Loucy (cell line): ENCODE results near the gene PRXL2A.

Experiments
- H2AFZ ChIP-seq: fragments of 200-600 bp; sonication (generic); 2 replicates; pipeline ENCODE4 v1.6.0; 2016; ENCODE audit warnings: antibody characterized with exemption, mild to moderate bottlenecking, low read length, moderate library complexity
- H3F3A ChIP-seq: fragments of 200-600 bp; 2 replicates; pipeline ENCODE4 v1.6.0; 2016; ENCODE audit warnings: antibody characterized with exemption, low read depth, mild to moderate bottlenecking
- H3K27me3 ChIP-seq: fragments of 200-600 bp; sonication (generic); 2 replicates; pipeline ENCODE4 v1.6.1; 2014; ENCODE audit warnings: low read length, mild to moderate bottlenecking; ENCODE audit not compliant: insufficient read depth, poor library complexity, severe bottlenecking
- H3K36me3 ChIP-seq: fragments of 200-600 bp; sonication (generic); 2 replicates; pipeline ENCODE4 v1.6.1; 2016; ENCODE audit warnings: low read length; ENCODE audit not compliant: insufficient read depth
- H3K4me1 ChIP-seq: fragments of 200-600 bp; sonication (generic); 2 replicates; pipeline ENCODE4 v1.5.1; 2014; ENCODE audit warnings: low read length, mild to moderate bottlenecking; ENCODE audit not compliant: insufficient read depth, poor library complexity, severe bottlenecking
- H3K4me2 ChIP-seq: fragments of 200-600 bp; sonication (generic); 2 replicates; pipeline ENCODE4 v1.6.0; 2014; ENCODE audit warnings: antibody characterized with exemption, low read length, low read depth, mild to moderate bottlenecking; ENCODE audit not compliant: poor library complexity, severe bottlenecking
- H3K4me3 ChIP-seq: fragments of 200-600 bp; sonication (generic); 2 replicates; pipeline ENCODE4 v1.5.1; 2014; ENCODE audit warnings: low read length, mild to moderate bottlenecking, mixed read lengths; ENCODE audit not compliant: poor library complexity, severe bottlenecking
- H3K79me2 ChIP-seq: fragments of 200-600 bp; sonication (generic); 2 replicates; pipeline ENCODE4 v1.6.1; 2014; ENCODE audit warnings: low read length; ENCODE audit not compliant: insufficient read depth
- H3K9ac ChIP-seq: fragments of 200-600 bp; sonication (generic); 2 replicates; pipeline ENCODE4 v1.6.0; 2014; ENCODE audit warnings: mild to moderate bottlenecking, low read depth, low read length, moderate library complexity; ENCODE audit not compliant: poor library complexity, severe bottlenecking
- H3K9me2 ChIP-seq: fragments of 200-600 bp; sonication (generic); replicated peaks from 2 replicates; pipeline ENCODE4 v1.6.1; 2016; ENCODE audit warnings: low read depth, low read length, mixed read lengths
- H3K9me3 ChIP-seq: fragments of 200-600 bp; sonication (generic); 2 replicates; pipeline ENCODE4 v1.6.1; 2014; ENCODE audit warnings: mild to moderate bottlenecking, antibody characterized with exemption, low read length, low read depth; ENCODE audit not compliant: insufficient read depth
- H4K20me1 ChIP-seq: fragments of 200-600 bp; sonication (generic); 2 replicates; pipeline ENCODE4 v1.6.0; 2014; ENCODE audit warnings: antibody characterized with exemption, low read length, mild to moderate bottlenecking; ENCODE audit not compliant: insufficient read depth, poor library complexity, severe bottlenecking
- EZH2phosphoT487 ChIP-seq: fragments of 200-600 bp; IDR thresholded peaks from 2 replicates; pipeline ENCODE4 v1.6.1; 2018; ENCODE audit warnings: antibody characterized with exemption, mild to moderate bottlenecking, moderate library complexity, borderline replicate concordance
- TF ChIP-seq, protein P1 (sequence below): fragments of 200-600 bp; sonication (generic); conservative IDR thresholded peaks from 2 replicates; pipeline ENCODE4 v1.5.1; 2014; ENCODE audit warnings: mild to moderate bottlenecking, antibody characterized with exemption, low read length

Gene PRXL2A

DNA sequence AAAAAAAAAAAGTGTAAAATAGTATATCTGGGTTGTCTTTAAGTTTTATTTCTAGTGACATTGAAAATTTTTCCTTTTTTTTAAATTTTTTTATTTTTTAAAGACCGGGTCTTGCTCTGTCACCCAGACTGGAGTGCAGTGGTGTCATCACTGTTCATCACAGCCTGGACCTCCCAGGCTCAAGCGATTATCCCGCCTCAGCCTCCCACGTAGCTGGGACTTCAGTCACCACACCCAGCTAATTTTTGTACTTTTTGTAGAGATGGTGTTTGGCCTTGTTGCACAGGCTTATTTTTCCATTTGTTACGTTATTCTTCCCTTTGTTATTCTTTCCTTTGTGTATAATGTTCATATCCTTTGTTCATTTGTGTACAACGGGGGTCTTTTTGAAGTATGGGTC lies 75.9 kb downstream of the PRXL2A start:
- Histone ChIP-seq H3K79me2 (peaks cover 75% of the 10 kb centered on the region), H4K20me1 (peaks cover 8% of the 10 kb centered on the region), H3K4me1 (peaks cover 25% of the 10 kb centered on the region), H3K27me3 (no peaks in the 10 kb centered on the region), H3K9me3 (no peaks in the 10 kb centered on the region), H3K9ac (no peak overlapping the region), H3K36me3 (peaks cover 8% of the 10 kb centered on the region; the same call in 1 of the 2 replicates), H3K9me2 (no peaks in the 10 kb centered on the region), H3F3A (no peaks in the 10 kb centered on the region), H2AFZ (no peak overlapping the region), H3K4me2 (no peak overlapping the region), H3K4me3 (no peak overlapping the region)
- TF ChIP-seq, protein P1, sequence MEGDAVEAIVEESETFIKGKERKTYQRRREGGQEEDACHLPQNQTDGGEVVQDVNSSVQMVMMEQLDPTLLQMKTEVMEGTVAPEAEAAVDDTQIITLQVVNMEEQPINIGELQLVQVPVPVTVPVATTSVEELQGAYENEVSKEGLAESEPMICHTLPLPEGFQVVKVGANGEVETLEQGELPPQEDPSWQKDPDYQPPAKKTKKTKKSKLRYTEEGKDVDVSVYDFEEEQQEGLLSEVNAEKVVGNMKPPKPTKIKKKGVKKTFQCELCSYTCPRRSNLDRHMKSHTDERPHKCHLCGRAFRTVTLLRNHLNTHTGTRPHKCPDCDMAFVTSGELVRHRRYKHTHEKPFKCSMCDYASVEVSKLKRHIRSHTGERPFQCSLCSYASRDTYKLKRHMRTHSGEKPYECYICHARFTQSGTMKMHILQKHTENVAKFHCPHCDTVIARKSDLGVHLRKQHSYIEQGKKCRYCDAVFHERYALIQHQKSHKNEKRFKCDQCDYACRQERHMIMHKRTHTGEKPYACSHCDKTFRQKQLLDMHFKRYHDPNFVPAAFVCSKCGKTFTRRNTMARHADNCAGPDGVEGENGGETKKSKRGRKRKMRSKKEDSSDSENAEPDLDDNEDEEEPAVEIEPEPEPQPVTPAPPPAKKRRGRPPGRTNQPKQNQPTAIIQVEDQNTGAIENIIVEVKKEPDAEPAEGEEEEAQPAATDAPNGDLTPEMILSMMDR = no peak
- no peak for TF ChIP-seq EZH2phosphoT487

DNA sequence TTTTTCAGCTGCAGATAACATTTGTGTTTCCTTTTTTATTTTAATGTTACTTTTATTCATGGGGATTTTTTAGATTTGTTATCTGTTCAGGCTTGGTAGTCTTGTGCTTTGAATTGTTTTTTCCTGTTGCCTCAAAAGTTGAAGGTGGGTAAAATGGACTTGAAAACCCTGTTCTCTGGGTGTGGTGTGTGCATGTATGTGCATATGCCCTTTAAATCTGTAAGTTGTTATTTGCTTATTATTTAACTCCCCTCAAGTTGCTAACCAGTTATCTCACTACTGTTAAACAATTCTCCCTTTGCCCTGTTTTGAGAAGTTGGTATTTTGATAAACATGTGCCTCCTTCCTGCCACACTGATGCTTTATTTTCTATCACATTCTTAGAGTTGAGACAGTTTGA lies 76.3 kb downstream of the PRXL2A start:
- H3K27me3 ChIP-seq = no peaks in the 10 kb centered on the region
- no peaks in the 10 kb centered on the region for H3F3A ChIP-seq
- peaks cover 77% of the 10 kb centered on the region for H3K79me2 ChIP-seq
- no peak overlapping the region for H3K9ac ChIP-seq
- TF ChIP-seq, protein P1 = no peak
- no peak for TF ChIP-seq EZH2phosphoT487
- no peaks in the 10 kb centered on the region for H3K9me2 ChIP-seq
- peaks cover 25% of the 10 kb centered on the region for H3K4me1 ChIP-seq
- H3K4me2 ChIP-seq = no peak overlapping the region
- H3K4me3 ChIP-seq = no peak overlapping the region
- peaks cover 8% of the 10 kb centered on the region for H4K20me1 ChIP-seq
- no peaks in the 10 kb centered on the region for H3K9me3 ChIP-seq
- H3K36me3 ChIP-seq = peaks cover 13% of the 10 kb centered on the region; the same call in 1 of the 2 replicates
- H2AFZ ChIP-seq = no peak overlapping the region

DNA sequence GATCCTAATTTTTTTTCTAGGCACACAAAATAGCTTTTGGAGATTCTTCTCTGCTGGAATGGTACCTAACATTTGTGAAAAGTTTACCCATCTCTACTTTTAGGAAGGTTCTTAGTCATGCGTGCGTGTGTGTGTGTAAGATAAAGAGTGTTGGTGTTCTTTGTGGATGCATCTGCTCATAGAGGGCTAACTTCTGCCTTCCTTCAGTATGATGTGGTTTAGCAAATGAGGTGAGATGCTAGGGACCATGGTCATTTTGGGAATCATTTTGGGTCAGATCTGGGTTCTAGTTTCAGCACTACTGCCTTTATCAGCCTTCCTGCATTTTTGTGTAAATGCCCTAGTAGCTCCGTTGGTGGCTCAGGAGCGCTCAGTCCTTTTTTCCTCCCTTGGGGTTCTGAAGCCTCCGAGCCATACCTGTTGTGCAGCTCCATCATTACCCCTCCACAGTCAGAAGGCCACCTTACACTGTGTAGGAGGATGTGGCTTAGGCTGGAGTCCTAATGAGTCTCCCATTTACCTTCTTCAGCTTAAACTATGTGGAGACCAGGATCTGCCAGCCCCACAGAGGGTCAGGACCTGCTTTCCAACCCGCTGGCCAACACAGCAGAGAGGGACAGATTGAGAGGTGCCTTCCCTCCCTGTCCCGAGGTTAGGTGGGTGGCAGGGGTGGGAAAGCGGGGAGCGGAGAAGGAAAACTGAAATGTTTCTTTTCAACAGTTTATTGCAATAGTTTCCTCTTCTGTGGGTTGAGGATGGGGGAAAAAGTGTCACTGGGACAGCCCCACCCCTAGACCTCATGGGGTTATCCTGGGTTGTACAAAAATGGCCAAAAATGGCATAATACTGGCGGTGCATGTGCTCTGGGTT lies 77.0 kb downstream of the PRXL2A start:
- Histone ChIP-seq H3K79me2 (peaks cover 82% of the 10 kb centered on the region), H3K4me3 (no peak overlapping the region), H3K4me2 (no peak overlapping the region), H3K9me3 (no peaks in the 10 kb centered on the region), H4K20me1 (peaks cover 8% of the 10 kb centered on the region), H3K9me2 (no peaks in the 10 kb centered on the region), H3K9ac (no peak overlapping the region), H3K36me3 (peaks cover 19% of the 10 kb centered on the region; the same call in 1 of the 2 replicates), H3F3A (no peaks in the 10 kb centered on the region), H2AFZ (no peak overlapping the region), H3K27me3 (no peaks in the 10 kb centered on the region), H3K4me1 (peaks cover 25% of the 10 kb centered on the region)
- TF ChIP-seq EZH2phosphoT487 = no peak
- TF ChIP-seq, protein P1 = no peak
